Duodenal mucosa (tissue), 2 donors: Measurements from ENCODE around the gene AEBP1.

Experiments
- H3K27ac ChIP-seq: one replicate; pipeline ENCODE4 v1.7.0; 2013; ENCODE audit warnings: low read depth, low read length
- H3K27me3 ChIP-seq, 2 donors: one replicate each; pipeline ENCODE4 v1.7.0; 2013; ENCODE audit warnings: low read length in 2 of 2, control low read depth in 1 of 2; ENCODE audit not compliant: insufficient read depth in 2 of 2, control insufficient read depth in 1 of 2
- H3K36me3 ChIP-seq, 2 donors: one replicate each; pipeline ENCODE4 v1.7.0; 2013; ENCODE audit warnings: low read length in 2 of 2, control low read depth in 1 of 2; ENCODE audit not compliant: insufficient read depth in 2 of 2, control insufficient read depth in 1 of 2
- H3K4me1 ChIP-seq, 2 donors: one replicate each; pipeline ENCODE4 v1.7.0; 2013; ENCODE audit warnings: low read length in 2 of 2, control low read depth in 1 of 2; ENCODE audit not compliant: insufficient read depth in 2 of 2, control insufficient read depth in 1 of 2
- H3K4me3 ChIP-seq, 2 donors: one replicate each; pipeline ENCODE4 v1.7.0; 2013; ENCODE audit warnings: low read length in 2 of 2, low read depth in 1 of 2
- H3K9ac ChIP-seq, 2 donors: one replicate each; pipeline ENCODE4 v1.7.0; 2013; ENCODE audit warnings: low read length in 2 of 2, low read depth in 1 of 2
- H3K9me3 ChIP-seq, 2 donors: one replicate each; pipeline ENCODE4 v1.7.0; 2013; ENCODE audit warnings: low read length in 2 of 2, control low read depth in 1 of 2; ENCODE audit not compliant: control insufficient read depth in 1 of 2

Gene AEBP1

GRCh38 chr7:44103923-44104859 lies at the start of gene AEBP1:
TSS of gene AEBP1 (plus strand) at chr7:44104345. CDS start at chr7:44104666, 321 bp downstream.
- Histone ChIP-seq H3K9me3 (no peaks in the 10 kb centered on the region), H3K4me3 (peak within 1 kb of the TSS; percentile 54 to 62), H3K36me3 (no peaks in the 10 kb centered on the region), H3K27me3 (peaks cover 13 to 20% of the 10 kb centered on the region in 2 donors), H3K27ac (peak within 1 kb of the TSS; percentile 36), H3K9ac (peak within 1 kb of the TSS in 1 of 2 donors; percentile 29), H3K4me1 (peaks cover 0 to 6% of the 10 kb centered on the region in 2 donors)

- Histone ChIP-seq H3K4me3 (no peak overlapping the region), H3K9ac (no peak overlapping the region), H3K4me1 (no peaks in the 10 kb centered on the region), H3K9me3 (no peaks in the 10 kb centered on the region), H3K36me3 (peaks cover 55 to 84% of the 10 kb centered on the region in 2 donors), H3K27ac (no peak overlapping the region), H3K27me3 (no peaks in the 10 kb centered on the region)
Observed at GRCh38 chr7:44056681-44057080, 47.5 kb upstream of the AEBP1 start.

GRCh38 chr7:44057181-44057848 lies 46.8 kb upstream of the AEBP1 start:
- Histone ChIP-seq H3K9ac (no peak overlapping the region), H3K36me3 (peaks cover 55 to 83% of the 10 kb centered on the region in 2 donors), H3K27ac (no peak overlapping the region), H3K27me3 (no peaks in the 10 kb centered on the region), H3K9me3 (no peaks in the 10 kb centered on the region), H3K4me3 (no peak overlapping the region), H3K4me1 (no peaks in the 10 kb centered on the region)

- Histone ChIP-seq H3K36me3 (peaks cover 50 to 80% of the 10 kb centered on the region in 2 donors), H3K9me3 (no peaks in the 10 kb centered on the region), H3K4me1 (no peaks in the 10 kb centered on the region), H3K27ac (no peak overlapping the region), H3K9ac (no peak overlapping the region), H3K27me3 (no peaks in the 10 kb centered on the region), H3K4me3 (no peak overlapping the region)
Observed at GRCh38 chr7:44057849-44058758, 46.0 kb upstream of the AEBP1 start.

- H3K9ac ChIP-seq, result no peak overlapping the region
- H3K4me1 ChIP-seq, result peaks cover 0 to 1% of the 10 kb centered on the region in 2 donors
- H3K27ac ChIP-seq, result no peak overlapping the region
- H3K9me3 ChIP-seq, result no peaks in the 10 kb centered on the region
- H3K36me3 ChIP-seq, result peaks cover 49 to 80% of the 10 kb centered on the region in 2 donors
- no peak overlapping the region for H3K4me3 ChIP-seq
- no peaks in the 10 kb centered on the region for H3K27me3 ChIP-seq
Observed at GRCh38 chr7:44058759-44059218, 45.4 kb upstream of the AEBP1 start.

- peaks cover 49 to 79% of the 10 kb centered on the region in 2 donors for H3K36me3 ChIP-seq
- peaks cover 2 to 6% of the 10 kb centered on the region in 2 donors for H3K4me1 ChIP-seq
- H3K27me3 ChIP-seq, result no peaks in the 10 kb centered on the region
- no peak overlapping the region for H3K27ac ChIP-seq
- H3K9ac ChIP-seq, result no peak overlapping the region
- H3K4me3 ChIP-seq, result no peak overlapping the region
- H3K9me3 ChIP-seq, result no peaks in the 10 kb centered on the region
Observed at GRCh38 chr7:44059219-44060090, 44.7 kb upstream of the AEBP1 start.

- H3K36me3 ChIP-seq, result peaks cover 49 to 70% of the 10 kb centered on the region in 2 donors
- peaks cover 8 to 13% of the 10 kb centered on the region in 2 donors for H3K4me1 ChIP-seq
- no peak overlapping the region for H3K4me3 ChIP-seq
- H3K27ac ChIP-seq, result no peak overlapping the region
- H3K27me3 ChIP-seq, result no peaks in the 10 kb centered on the region
- H3K9me3 ChIP-seq, result no peaks in the 10 kb centered on the region
- no peak overlapping the region for H3K9ac ChIP-seq
Observed at GRCh38 chr7:44060091-44060947, 43.8 kb upstream of the AEBP1 start.

- H3K4me3 ChIP-seq, result no peak overlapping the region
- no peak overlapping the region for H3K27ac ChIP-seq
- no peak overlapping the region for H3K9ac ChIP-seq
- no peaks in the 10 kb centered on the region for H3K27me3 ChIP-seq
- no peaks in the 10 kb centered on the region for H3K9me3 ChIP-seq
- H3K4me1 ChIP-seq, result peaks cover 8 to 20% of the 10 kb centered on the region in 2 donors
- H3K36me3 ChIP-seq, result peaks cover 49 to 63% of the 10 kb centered on the region in 2 donors
Observed at GRCh38 chr7:44060948-44061644, 43.0 kb upstream of the AEBP1 start.
